Fibroblast of gingiva (primary cell): ENCODE measurements around the gene GGA1.

Source experiments
- DNase-seq: peaks from one replicate; pipeline ENCODE4 v3.0.0-alpha.2; 2011; ENCODE audit warnings: low read depth

Gene GGA1

GRCh38 chr22:37608477-37609239, at the start of gene GGA1:
TSS of gene GGA1 (plus strand) at chr22:37608834. CDS start at chr22:37608861, 27 bp downstream.
- DNase-seq = peak; percentile 97

- no peak for DNase-seq
These were observed 49.1 kb upstream of the GGA1 start for GRCh38 chr22:37559521-37559900.

- peak; percentile 63 for DNase-seq
These were observed 48.6 kb upstream of the GGA1 start, which contains the start of gene CDC42EP1 for GRCh38 chr22:37559901-37560607. TSS of gene CDC42EP1 (plus strand) at chr22:37560480. CDS start at chr22:37566350, 5,870 bp downstream.

GRCh38 chr22:37560608-37561211, 47.9 kb upstream of the GGA1 start:
- peak; percentile 51 for DNase-seq

GRCh38 chr22:37561212-37562048, 47.2 kb upstream of the GGA1 start:
- DNase-seq = peak; percentile 79

GRCh38 chr22:37562049-37562875, 46.4 kb upstream of the GGA1 start:
- DNase-seq = no peak

- DNase-seq = peak; percentile 91
These were observed 45.2 kb upstream of the GGA1 start for GRCh38 chr22:37563153-37564081.

GRCh38 chr22:37564111-37564711, 44.4 kb upstream of the GGA1 start:
- DNase-seq = peak; percentile 27

- no peak for DNase-seq
These were observed 42.8 kb upstream of the GGA1 start for GRCh38 chr22:37565830-37566229.

- DNase-seq = no peak
These were observed 42.3 kb upstream of the GGA1 start for GRCh38 chr22:37566329-37566837.

- peak; percentile 40 for DNase-seq
These were observed 41.5 kb upstream of the GGA1 start for GRCh38 chr22:37566903-37567798.

GRCh38 chr22:37568012-37568411, 40.6 kb upstream of the GGA1 start:
- no peak for DNase-seq

GRCh38 chr22:37568448-37569008, 40.1 kb upstream of the GGA1 start:
- no peak for DNase-seq

- no peak for DNase-seq
These were observed 39.4 kb upstream of the GGA1 start for GRCh38 chr22:37569009-37569920.

- DNase-seq = no peak
These were observed 38.5 kb upstream of the GGA1 start for GRCh38 chr22:37569921-37570660.

GRCh38 chr22:37570661-37570976, 38.0 kb upstream of the GGA1 start:
- DNase-seq = no peak
